HG03066 (cell line): ENCODE data around the gene FOSL1.

Source experiments
- ATAC-seq: cut with Tn5 transposase; IDR thresholded peaks from one replicate; pipeline ENCODE4 v1.9.1; 2021; ENCODE audit warnings: low read depth; ENCODE audit not compliant: unreplicated experiment

FOSL1 gene

GRCh38 chr11:65865550-65866172, 34.5 kb downstream of the FOSL1 start:
- ATAC-seq = no peak

DNA sequence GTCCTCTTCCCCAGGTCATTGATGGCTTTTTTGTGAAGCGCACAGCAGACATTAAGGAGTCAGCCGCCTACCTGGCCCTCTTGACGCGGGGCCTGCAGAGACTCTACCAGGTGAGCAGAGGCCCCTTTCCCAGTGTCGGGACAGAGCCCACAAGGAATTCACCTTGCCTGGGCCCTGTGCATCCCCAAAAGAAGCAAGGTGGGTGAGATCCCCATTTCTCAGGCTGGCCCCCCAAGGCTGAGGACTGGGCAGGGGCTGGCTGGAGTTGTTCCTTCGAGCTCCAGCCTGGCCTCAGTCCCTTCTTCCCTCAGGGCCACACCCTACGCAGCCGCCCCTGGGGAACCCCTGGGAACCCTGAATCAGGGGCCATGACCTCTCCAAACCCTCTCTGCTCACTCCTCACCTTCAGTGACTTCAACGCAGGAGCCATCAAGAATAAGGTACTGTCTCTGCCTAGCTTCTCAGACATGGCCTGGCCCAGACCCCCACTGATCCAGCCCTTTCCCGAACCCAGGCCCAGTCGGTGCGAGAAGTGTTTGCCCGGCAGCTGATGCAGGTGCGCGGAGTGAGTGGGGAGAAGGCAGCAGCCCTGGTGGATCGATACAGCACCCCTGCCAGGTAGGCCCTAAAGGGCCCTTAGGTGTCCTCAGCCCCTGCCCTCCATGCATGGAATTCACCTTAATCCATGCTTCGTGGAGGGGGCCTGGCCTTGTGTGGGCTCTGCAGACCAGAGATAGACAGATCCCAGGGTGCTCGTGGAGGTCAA, 35.3 kb downstream of the FOSL1 start:
- ATAC-seq = no peak

DNA sequence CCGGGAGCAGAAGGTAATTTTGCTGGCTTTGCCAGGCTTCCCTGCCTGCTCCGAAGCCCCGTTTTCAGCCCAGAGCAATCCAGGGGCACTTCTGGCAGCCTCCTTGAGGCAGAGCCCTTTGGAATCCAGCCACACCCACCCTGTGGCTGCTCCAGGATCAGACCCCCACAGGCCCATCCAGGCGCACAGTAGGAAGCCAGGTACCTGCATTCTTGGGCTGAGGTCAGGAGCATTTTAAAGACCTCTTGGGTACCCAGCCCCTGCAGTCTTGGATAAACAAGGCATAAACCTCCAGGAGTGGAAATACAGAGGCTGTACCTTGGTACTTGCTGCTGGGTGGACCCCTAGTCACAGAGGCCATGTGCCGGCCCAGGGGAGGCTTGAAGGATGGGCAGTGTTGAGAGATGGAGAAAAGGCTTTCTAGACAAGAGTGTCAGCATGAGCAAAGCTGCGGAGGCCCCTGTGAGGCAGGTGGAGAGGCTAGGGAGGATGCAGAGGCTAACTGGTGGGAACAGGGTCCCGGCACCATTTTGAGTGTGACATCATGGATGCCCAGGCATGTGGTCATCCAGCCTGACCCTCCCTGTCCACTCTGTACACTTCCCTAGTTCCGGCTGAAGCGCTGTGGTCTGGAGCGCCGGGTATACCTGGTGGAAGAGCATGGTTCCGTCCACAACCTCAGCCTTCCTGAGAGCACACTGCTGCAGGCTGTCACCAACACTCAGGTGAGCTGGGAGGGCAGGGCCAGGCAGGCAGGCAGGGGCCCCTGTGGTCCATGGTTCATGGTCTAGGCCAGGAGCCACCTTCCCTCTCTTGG, 36.1 kb downstream of the FOSL1 start:
- no peak for ATAC-seq

DNA sequence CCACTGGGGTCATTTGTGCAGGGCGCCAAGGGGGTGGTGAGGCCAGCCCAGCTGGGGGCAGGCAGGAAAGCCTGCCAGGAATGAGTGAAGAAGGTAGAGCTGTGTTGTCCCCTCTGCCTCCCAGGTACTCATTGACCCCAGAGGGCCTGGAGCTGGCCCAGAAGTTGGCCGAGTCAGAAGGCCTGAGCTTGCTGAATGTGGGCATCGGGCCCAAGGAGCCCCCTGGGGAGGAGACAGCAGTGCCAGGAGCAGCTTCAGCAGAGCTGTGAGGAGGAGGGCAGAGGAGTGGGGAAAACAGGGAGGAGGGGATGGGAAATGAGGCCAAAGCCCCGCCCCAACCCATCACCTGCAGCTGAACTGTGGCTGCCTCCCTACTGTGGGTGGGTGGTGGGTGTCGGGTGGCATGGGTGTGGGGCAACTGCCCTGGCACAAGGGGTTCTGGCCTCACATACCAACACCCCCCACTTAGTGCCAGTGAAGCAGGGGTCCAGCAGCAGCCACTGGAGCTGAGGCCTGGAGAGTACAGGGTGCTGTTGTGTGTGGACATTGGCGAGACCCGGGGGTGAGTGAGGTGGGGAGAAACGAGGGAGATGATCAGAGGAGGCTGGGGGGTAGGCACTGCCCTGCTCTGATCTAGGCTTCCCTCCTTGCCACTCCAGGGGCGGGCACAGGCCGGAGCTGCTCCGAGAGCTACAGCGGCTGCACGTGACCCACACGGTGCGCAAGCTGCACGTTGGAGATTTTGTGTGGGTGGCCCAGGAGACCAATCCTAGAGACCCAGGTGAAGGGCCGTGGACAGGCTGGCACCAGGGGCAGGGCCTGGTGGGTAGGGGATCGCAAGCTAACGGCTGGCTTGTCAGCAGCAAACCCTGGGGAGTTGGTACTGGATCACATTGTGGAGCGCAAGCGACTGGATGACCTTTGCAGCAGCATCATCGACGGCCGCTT, 37.0 kb downstream of the FOSL1 start:
- ATAC-seq = no peak

DNA sequence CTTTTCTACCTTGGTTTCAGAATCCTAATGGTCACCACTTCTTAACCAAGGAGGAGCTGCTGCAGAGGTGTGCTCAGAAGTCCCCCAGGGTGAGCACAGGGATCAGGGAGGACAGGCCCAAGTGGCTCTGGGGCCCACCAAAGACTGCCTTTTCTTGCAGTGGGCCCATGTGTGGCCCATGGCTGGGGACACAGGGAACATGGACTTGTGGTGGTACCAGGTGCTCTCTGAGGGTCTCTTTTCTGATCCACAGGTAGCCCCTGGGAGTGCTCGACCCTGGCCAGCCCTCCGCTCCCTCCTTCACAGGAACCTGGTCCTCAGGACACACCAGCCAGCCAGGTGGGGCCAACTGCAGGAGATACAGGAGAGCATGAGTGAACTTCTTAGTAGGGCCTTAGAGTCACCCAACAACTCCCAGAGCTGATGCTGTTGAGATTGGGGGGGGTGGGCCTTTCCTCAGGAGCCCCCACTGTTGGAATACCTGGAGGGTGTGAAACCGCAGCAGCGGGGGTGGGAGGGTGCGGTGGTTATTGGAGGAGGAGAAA, 37.9 kb downstream of the FOSL1 start:
- ATAC-seq = no peak

GRCh38 chr11:65861533-65862183, 38.5 kb downstream of the FOSL1 start:
- ATAC-seq = no peak

- ATAC-seq = no peak
Measured at GRCh38 chr11:65861165-65861505, 39.1 kb downstream of the FOSL1 start.

- no peak for ATAC-seq
Measured at GRCh38 chr11:65860278-65861164, 39.7 kb downstream of the FOSL1 start, which contains the start of gene MUS81. MUS81 (plus strand) TSS chr11:65860433; CDS start chr11:65860754, 321 bp downstream.

DNA sequence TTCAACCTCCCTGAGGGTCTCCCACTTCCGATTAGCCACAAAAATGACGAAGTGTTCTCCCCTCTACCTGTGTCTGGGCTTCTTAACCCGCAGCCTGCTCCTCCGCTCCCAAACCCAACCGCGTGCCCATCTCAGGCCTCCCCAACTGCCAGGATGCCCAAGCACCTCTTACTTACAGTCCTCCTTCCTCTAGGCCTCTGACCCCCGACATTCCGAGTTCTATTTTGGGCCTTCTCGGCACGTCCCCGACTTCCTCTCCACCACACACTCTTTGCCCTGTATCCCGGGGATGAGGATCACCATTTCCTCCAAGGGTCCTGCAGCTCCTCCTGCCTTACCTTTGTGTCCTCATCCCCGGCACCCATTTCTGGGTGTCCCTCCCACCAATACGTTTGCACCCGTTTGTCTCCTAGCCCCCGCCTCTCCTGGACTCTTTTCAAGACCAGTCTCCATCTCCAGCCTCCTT, 40.3 kb downstream of the FOSL1 start:
- ATAC-seq = no peak

- peak; percentile 52 for ATAC-seq
Measured at GRCh38 chr11:65859095-65859811, 40.9 kb downstream of the FOSL1 start.

DNA sequence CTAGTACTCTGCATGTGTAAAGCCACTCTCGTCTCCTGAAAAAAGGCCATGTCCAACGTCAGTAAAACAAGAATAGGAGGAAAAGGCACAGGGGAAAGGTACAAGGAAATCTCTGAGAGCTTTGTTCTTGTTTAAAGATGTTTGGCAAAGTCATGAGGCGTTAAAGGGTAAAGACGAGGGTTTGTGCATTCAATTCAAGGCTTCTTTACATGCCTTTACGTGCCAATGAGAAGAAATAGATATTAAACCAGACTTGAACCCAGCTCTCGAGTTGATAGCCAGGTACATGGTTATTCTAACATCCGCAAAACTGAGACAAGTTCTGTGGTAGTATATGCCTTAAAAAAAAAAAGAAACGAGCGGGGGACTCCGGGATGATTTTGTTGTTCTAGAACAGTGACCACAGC, 41.5 kb downstream of the FOSL1 start:
- ATAC-seq = no peak

DNA sequence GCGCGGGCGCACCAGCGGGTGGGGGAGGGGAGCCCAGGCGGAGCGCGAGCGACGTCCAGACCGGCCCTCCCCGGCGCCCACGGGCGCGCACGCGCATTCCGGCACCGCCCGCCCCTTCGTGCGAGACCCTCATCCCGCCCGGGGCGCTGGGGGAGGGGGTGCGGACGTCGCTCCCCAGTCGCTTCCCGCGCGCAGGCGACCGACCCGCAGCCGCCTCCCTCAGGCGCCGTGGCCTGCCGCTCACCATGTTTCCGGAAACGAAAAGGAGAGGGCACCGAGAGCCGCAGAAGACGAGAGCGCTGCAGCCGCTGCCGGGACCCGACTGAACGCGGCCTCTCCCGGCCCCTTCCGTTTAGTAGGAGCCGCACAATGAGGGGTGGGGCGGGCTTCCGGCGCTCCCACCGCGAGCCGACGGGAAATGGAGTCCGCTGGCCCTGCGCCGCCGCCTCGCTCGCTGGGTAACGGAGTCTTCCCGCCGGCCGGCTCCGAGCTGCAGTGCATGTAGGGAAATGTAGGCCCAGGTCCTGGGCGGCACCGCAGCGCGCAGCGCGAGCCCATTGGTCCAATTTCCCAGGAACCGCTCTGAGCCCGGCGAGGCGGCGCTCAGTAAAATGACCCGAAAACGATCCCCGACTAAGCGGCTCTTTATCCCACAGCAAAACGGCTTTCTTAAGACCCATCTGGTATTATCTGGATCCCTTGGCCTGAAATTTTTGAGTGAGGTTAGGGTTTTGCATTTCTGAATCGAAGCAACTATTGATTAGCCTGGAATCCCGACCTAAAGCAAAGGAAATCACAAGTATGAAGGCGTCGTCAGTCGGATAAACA, 42.1 kb downstream of the FOSL1 start, which contains the start of gene CFL1:
Gene CFL1, minus strand, starts transcription at position 328 of the 828 bp plus-strand sequence. Its CDS starts 81 bp downstream, at position 247.
- ATAC-seq = peak; percentile 46

- ATAC-seq = peak; percentile 1
Measured at GRCh38 chr11:65857500-65857852, 42.7 kb downstream of the FOSL1 start.

DNA sequence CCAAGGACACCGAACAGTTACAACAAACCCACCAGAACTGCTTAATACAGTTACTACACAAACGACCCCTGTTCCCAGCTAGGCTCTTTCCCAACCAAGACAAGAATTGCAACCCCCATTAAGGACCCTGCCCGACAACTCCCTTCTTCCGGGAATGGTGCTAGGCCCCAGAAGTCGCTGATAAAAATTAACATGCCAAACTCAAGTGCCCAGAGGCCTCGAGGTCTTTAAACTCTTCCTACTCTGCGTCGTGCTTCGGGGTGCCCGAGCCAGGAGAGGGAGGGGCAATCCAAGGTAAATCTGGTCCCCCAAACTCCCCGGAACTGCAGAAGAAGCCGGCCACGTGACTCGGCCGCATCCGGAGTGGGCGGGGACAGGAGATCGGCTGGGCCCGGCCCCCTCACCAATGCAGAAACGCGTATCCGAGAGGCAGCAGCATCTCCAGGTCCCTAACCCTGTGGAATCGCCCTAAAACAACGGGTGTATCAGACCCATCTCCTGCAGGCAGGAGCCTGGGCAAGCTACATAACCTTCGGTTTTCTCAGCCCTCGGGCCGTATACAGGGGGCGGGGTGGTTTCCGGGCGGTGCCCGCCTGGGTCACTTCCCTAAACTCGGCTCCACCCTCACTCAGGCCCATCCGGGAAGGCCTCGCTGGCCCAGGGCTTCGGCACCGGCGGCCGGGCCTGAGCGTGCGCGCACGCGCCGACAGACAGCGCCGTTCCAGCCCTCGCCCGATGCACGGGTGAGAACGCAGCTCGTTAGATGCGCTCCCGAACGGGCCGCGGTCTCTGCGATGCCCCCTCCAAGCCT, 43.3 kb downstream of the FOSL1 start:
- ATAC-seq = no peak

- ATAC-seq = no peak
Measured at GRCh38 chr11:65855927-65856363, 44.2 kb downstream of the FOSL1 start.
